Endothelial cell (in vitro differentiated cells): ENCODE results near the gene RANBP3L. TPM values are rescaled to one million over a fixed set of nuclear protein-coding genes. Genes with fewer than 3 reads are reported as not detected.

Experiments used
- DNase-seq: peaks from one replicate; pipeline ENCODE4 v3.0.0; 2021; ENCODE audit warnings: low spot score
- H3K27ac Mint-ChIP-seq: one replicate; pipeline ENCODE4 v1.8.0; 2021; ENCODE audit warnings: mixed read lengths, inconsistent platforms; ENCODE audit not compliant: unreplicated experiment
- H3K27me3 Mint-ChIP-seq: one replicate; pipeline ENCODE4 v1.8.0; 2021; ENCODE audit warnings: mild to moderate bottlenecking, moderate library complexity, mixed read lengths, inconsistent platforms; ENCODE audit not compliant: unreplicated experiment
- H3K36me3 Mint-ChIP-seq: one replicate; pipeline ENCODE4 v1.8.0; 2021; ENCODE audit warnings: mild to moderate bottlenecking, low read depth, mixed read lengths, inconsistent platforms; ENCODE audit not compliant: unreplicated experiment
- H3K4me1 Mint-ChIP-seq: one replicate; pipeline ENCODE4 v1.8.0; 2021; ENCODE audit warnings: mild to moderate bottlenecking, mixed read lengths, inconsistent platforms; ENCODE audit not compliant: unreplicated experiment
- H3K4me3 Mint-ChIP-seq: one replicate; pipeline ENCODE4 v1.8.0; 2021; ENCODE audit warnings: mild to moderate bottlenecking, mixed read lengths, inconsistent platforms; ENCODE audit not compliant: unreplicated experiment
- H3K9me3 Mint-ChIP-seq: one replicate; pipeline ENCODE4 v1.8.0; 2021; ENCODE audit warnings: mixed read lengths, inconsistent platforms; ENCODE audit not compliant: unreplicated experiment
- total RNA-seq: library from RNA; stranded (reverse); fragmentation: NEBNext Ultra II Directional; extraction: Animal tissue kit (Norgen Biotek cat#: 25700); gene quantifications from one replicate; pipeline ENCODE4 v1.2.1, GENCODE V29; 2021; ENCODE audit not compliant: unreplicated experiment
- TF ChIP-seq, protein P1 (sequence below): fragments of 200-600 bp; sonication (generic); IDR thresholded peaks from one replicate; pipeline ENCODE4 v1.5.0; 2021; ENCODE audit warnings: antibody characterized with exemption; ENCODE audit not compliant: unreplicated experiment

RANBP3L gene
- total RNA-seq, 1 donor from 2014 or later = not detected

DNA sequence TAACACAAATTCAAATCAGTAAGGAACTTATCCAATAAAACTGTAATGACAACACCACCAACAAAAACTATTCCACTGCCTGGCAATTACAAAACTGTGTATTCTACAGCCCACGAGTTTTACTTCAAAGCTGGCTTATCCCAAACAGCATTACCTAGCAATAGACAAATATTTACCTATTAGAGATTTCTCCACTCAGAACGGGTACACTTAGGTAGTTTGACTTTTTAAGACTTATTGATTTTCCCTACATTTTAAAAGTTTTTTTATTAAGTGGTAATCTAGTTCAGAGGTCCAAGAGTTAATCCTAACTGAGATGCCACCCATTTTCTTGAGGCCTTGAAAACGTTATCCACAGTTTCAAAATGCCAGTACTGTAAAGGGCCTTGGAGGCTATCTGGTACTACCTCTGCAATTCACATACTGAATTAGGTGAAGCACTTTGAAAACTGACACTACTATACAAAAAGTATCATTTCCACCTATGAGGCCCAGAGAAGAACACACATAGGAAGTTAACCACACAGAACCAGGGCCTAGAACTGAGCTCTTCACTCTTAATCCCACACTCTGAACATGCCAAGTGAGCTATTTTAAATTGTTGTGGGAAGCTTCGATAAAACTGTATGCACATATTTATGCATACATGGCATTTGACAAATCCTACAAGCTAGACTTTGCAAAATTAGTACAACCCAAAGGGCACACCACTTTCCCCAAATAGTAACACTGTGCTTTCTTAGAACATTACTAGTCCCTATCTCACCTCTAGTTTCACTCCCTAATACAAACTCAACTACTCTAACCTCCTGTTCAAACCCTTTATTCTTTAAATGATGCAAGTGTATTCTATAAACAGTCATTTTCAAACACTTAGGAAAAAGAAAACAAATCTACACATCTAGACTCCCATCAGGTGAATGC lies 62.1 kb downstream of the RANBP3L start:
- peak overlapping the region; percentile 32 for H3K27ac Mint-ChIP-seq
- peak overlapping the region; percentile 89 for H3K4me3 Mint-ChIP-seq
- H3K4me1 Mint-ChIP-seq = peaks cover 22% of the 10 kb centered on the region
- TF ChIP-seq, protein P1, sequence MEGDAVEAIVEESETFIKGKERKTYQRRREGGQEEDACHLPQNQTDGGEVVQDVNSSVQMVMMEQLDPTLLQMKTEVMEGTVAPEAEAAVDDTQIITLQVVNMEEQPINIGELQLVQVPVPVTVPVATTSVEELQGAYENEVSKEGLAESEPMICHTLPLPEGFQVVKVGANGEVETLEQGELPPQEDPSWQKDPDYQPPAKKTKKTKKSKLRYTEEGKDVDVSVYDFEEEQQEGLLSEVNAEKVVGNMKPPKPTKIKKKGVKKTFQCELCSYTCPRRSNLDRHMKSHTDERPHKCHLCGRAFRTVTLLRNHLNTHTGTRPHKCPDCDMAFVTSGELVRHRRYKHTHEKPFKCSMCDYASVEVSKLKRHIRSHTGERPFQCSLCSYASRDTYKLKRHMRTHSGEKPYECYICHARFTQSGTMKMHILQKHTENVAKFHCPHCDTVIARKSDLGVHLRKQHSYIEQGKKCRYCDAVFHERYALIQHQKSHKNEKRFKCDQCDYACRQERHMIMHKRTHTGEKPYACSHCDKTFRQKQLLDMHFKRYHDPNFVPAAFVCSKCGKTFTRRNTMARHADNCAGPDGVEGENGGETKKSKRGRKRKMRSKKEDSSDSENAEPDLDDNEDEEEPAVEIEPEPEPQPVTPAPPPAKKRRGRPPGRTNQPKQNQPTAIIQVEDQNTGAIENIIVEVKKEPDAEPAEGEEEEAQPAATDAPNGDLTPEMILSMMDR = no peak
- DNase-seq = no peak
- H3K9me3 Mint-ChIP-seq = no peaks in the 10 kb centered on the region
- peaks cover 5% of the 10 kb centered on the region for H3K27me3 Mint-ChIP-seq
- no peaks in the 10 kb centered on the region for H3K36me3 Mint-ChIP-seq

DNA sequence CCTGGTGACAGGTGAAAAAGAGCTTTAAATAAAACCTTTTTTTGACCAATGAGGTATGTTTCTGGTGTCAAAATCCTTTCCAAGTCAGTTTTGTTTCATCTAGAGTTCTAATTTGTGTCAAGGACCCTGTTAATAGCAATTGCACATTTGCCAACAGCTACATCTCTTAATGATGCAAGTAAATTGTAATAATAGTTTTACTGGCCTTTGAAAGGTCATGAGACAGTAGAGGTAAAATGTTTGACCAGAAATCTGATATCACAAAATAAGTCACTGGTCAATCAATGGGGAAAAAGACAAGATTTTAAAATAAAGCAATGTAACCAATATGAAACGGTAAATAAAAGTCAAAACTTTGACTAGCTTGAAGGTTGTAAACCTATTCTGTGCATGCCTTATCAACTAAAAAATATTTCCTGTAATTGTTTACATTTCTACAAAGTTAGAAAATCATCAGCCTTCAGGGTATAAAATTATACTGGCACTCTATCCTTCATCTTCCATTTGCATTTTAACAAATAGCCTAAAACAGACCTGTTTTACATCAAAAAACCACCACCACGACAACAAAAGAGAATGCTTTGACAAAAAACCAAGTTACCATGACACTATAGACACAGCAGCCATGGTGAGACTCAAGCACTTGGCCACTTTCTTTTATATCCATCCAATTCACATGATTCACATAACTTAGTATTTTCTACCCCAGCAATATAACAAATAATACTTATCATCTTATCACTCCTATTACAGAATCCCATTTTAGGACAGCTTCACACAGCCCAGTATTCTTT lies 63.0 kb downstream of the RANBP3L start:
- H3K9me3 Mint-ChIP-seq = no peaks in the 10 kb centered on the region
- H3K27me3 Mint-ChIP-seq = peaks cover 5% of the 10 kb centered on the region
- no peak overlapping the region for H3K4me3 Mint-ChIP-seq
- no peak overlapping the region for H3K27ac Mint-ChIP-seq
- DNase-seq = no peak
- peaks cover 22% of the 10 kb centered on the region for H3K4me1 Mint-ChIP-seq
- TF ChIP-seq, protein P1 = no peak
- H3K36me3 Mint-ChIP-seq = no peaks in the 10 kb centered on the region

DNA sequence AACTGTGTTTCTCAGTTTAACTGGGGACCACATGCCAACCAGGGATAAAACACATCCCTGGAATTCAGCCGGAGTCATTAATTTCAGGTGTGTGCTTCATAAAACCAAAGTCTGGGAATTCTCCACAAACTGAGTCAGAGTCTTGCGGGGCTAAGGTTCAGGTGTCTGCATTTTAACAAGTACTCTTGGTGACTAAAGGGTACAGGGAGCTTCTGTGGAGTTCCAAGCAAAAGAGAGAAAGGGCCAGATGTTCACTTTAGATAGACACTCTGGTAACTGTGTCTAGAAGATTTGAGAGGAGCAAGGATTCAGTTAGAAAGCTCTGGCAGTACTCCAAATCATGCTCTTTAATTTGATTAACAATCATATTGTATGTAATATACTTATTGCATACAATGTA lies 64.0 kb downstream of the RANBP3L start:
- no peak for DNase-seq
- Mint-ChIP-seq H3K4me3 (no peak overlapping the region), H3K36me3 (no peaks in the 10 kb centered on the region), H3K4me1 (peaks cover 17% of the 10 kb centered on the region), H3K27me3 (no peaks in the 10 kb centered on the region), H3K27ac (no peak overlapping the region), H3K9me3 (no peaks in the 10 kb centered on the region)
- TF ChIP-seq, protein P1 = no peak

DNA sequence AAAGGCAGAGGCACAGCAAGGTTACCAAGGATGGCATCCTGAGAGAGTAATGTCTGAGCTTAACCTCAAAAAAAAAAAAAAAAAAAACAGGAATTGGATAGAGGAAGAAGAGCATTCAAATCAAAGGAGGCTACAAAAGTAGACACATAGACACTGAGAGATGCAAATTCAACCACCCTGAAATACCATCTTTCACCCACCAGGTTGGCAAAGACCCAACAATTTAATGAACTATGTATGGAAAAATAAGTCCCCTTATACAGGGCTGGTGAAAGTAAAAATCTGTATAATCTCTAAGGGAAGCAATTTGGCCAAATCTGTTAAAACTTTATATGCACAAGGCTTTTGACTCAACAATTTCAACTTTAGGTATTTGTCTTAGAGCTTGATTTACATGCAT lies 64.9 kb downstream of the RANBP3L start:
- no peaks in the 10 kb centered on the region for H3K27me3 Mint-ChIP-seq
- no peaks in the 10 kb centered on the region for H3K36me3 Mint-ChIP-seq
- TF ChIP-seq, protein P1 = no peak
- no peaks in the 10 kb centered on the region for H3K9me3 Mint-ChIP-seq
- no peak overlapping the region for H3K4me3 Mint-ChIP-seq
- DNase-seq = no peak
- H3K4me1 Mint-ChIP-seq = peaks cover 14% of the 10 kb centered on the region
- no peak overlapping the region for H3K27ac Mint-ChIP-seq
